Activated CD4-positive, alpha-beta T cell treated with anti-CD3 and anti-CD28 coated beads, Interleukin-2, amount 50 U/mL, for 24 hours (primary cell): Measurements from ENCODE around the gene IQUB.
"Not testable (repeated sequence)": the region's sequence is repeated elsewhere in the genome, so short reads cannot be mapped to it uniquely, and the experiment has no call there.

Source experiments
- DNase-seq, 2 donors: peaks; one replicate each; pipeline ENCODE4 v3.0.0-alpha.2; 2020; ENCODE audit warnings: low read depth in 1 of 2, low spot score in 1 of 2

IQUB gene

DNA sequence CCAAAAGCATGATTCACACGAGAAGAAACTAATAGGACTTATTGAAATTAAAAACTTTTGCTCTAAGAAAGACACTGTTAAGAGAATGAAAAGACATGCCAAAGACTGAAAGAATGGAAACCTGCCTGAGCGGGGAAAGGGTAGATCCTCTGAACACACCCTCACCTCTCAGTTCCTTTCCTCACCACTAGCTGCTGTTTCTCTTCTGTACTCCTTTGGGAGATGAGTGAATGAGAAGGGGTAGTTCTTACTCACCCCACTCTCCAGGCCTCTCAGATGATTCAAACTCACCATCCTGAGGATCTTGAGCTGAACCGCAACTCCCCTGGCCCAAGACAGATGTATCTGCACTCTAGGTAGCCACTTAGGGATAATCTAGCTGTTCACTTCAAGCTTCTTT lies 41.9 kb downstream of the IQUB start:
- DNase-seq = no peak

DNA sequence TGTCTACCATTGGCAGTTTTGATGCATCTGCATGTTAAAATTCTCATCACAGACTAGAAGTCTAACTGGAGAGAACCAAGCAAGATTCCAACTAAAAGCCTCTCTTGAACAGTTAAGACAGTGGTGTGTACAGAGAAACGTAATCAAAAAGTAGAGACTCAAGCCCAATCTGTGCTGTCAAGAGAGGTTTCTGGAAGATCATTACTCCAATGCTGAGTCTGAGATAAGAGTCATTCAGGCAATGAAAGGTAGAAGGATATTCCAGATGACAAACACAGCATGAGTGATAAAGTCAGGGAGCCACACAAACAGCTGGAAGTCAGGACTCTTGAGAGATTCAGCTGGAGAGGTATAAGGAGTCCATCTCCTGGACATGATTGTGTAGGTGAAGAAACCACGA lies 48.7 kb downstream of the IQUB start:
- DNase-seq = no peak

DNA sequence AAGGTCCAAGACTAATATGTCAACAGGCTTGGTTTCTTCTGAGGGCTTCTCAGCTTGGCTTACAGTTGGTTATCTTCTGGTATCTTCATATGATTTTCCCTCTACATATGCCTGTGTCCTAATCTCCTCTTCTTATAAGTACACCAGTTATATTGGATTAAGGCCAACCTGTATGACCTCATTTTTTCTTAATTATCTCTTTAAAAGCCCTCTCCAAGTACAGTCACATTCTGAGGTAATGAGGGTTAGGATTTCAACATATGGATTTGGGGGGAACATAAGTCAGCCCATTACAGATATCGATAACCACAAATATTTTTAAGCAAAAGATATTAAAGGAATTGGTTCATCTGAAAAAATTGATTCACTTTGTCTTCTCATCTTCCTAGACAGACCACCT lies 49.2 kb downstream of the IQUB start:
- no peak for DNase-seq

DNA sequence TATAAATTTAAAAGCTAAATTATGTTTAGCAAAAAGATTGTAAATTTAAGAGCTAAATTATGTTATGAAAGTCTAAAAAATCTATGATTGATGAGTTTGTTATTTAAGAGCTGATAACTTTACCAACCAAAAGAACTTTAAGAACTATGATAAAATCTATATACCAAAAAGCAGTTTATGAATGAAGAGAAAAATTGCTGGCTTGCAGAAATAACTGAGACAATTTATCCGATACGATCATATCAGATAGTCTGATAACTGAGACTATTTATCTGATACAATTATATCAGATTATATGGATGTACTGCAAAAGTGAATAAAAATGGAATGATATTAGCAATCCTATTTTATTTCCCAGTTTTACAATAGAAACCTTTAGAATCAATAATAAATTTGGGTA lies 50.2 kb downstream of the IQUB start:
- no peak for DNase-seq

DNA sequence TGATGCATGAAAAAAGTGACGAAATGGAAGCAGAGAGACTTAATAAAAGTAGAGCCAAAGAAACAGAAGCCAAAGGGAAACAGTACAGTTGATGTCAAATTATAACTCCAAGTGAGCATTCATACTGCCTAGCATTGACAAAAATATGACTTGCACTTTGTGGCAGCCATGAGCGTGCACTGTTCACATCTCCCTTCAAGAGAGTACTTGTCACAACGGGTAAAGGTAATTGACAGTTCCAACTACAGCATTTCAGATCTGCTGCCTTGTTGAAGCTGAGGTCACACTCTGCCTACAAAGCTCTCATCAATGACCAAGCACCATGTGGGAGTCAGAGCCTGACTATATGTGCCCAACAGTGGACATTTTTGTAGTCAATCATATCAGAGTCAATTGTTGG lies 54.3 kb downstream of the IQUB start:
- DNase-seq = no peak

DNA sequence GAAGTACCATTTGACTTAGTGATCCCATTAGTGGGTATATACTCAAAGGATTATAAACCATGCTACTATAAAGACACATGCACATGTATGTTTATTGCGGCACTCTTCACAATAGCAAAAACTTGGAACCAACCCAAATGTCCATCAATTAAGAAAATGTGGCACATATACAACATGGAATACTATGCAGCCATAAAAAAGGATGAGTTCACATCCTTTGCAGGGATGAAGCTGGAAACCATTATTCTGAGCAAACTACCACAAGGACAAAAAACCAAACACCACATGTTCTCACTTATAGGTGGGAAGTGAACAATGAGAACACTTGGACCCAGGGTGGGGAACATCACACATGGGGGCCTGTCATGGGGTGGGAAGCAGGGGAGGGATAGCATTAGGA lies 56.3 kb downstream of the IQUB start:
- not testable (repeated sequence) for DNase-seq

DNA sequence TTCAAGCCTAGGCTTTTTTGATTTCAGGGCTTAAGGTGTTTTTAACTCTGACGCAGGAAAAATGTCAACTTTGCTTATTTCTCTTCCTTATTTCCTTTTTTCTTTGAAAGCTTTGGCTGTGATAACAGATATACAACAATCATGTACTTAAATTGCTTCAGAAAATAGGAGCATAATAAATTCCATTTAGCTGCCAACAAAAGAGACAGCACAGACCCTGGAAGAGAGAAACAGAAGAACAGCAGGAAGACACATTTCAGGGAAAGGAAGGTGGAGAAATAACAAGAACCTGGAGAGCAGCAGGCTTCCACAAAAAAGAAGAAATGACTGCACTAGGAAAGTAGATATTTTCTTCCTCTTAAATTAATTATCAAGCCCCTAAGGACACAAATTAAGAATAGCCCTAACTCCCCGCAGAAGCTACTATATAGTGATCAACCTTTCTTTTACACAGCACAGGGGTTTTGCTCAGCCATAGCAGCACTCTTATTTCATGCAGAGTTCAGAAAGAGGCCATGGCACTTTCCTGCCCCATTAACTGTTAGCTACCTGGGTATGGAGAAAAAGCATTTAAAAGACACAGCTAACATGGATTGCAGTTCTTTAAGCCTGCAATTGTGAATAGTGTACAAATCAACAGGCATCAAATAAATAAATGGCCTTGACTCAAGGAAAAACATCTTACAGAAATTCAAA lies 61.5 kb downstream of the IQUB start:
- no peak for DNase-seq

DNA sequence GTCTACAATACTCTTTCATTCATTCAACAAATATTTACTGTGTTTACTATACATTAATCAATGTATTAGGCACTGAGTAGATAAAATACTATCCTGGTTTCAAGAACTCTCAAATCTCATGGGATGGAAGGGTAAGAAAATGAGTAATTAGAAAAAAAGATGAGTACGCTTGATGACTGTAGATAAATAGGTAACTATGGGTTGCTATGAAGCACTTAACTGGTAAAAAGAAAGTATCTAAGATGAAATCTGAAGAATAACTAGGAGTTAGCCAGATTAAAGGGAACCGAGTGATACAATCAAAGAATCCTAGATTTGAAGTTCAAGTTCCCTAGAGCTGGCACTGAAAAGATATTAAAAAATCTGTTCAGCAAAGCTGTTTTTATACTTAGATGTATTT lies 62.1 kb downstream of the IQUB start:
- no peak for DNase-seq

DNA sequence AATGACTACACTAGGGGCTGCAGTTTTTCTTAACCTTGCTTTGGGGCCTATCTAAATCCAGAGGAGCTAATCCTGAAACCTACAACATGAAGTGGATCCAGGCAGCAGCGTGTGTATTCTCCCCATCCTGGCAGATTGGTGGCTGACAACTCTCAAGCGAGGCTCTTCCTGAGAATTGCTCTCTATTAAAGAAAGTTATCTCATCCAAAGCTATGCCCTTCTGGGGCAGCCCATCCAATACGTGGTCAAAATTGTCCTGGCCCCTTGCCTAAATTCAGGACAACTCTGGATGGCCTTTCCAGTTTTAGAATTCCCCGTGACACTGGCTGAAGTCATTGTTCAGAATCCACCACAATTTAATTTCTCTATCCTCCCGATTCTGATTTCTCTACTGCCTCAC lies 66.1 kb downstream of the IQUB start:
- DNase-seq = no peak

DNA sequence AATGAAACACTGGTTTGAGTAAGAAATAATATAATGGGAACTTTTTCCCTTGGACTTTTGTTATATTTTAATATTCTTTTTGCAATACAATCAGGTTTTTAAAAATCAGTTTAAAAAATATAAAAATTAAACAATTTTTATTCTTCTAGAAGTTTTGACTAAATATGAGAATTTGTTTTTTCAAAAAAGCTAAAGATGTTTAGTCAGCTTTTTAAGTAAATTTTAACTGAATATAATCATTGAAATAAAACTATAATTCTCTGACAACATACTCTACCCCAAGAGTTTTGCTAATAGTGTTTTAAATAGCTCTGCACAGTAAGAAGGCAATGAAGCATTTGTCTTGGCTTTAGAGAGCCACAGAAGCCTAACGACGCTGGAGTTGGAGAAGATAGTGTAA lies 70.5 kb downstream of the IQUB start:
- DNase-seq = no peak

DNA sequence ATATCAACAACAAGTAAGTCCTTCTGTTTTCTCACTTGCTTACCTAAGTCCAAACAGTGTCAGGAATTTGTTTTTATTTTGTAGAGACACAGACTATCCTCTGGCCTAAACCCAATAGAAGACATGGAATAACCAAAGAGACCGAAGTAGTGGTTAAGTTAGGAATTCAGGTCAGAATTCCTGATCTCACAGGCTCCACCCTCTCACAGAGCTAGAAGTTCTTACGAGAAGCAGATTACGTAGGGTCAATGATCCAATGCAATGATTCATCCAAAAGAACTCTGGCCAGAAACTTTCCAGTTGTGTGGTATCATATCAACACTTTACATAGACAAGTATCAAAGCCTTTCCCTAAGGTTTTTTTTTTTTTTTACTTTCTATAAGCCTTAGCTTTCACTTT lies 73.8 kb downstream of the IQUB start:
- no peak for DNase-seq

DNA sequence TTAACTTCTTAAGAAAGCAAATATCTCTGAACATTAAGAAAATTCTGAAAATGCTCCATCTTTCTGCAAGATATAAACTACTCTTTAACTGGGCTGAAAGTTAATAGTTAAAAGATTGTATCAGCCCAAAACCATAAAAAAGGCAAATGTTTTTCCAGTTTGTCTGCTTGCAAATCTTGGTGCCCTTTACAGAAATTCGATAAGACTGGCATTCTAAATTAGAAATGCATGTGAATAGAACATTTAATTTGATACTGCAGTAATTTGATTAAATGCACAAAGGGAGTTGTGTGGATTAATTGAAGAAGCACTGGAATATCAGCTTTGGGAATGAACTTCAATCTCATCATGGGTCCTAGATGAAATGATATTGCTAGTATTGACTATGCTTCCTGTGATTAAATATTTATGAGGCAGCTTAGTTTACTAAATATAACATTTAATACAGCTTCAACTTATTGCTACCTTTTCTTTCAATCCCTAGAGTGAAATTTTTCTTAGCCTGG lies 78.4 kb downstream of the IQUB start:
- no peak for DNase-seq

DNA sequence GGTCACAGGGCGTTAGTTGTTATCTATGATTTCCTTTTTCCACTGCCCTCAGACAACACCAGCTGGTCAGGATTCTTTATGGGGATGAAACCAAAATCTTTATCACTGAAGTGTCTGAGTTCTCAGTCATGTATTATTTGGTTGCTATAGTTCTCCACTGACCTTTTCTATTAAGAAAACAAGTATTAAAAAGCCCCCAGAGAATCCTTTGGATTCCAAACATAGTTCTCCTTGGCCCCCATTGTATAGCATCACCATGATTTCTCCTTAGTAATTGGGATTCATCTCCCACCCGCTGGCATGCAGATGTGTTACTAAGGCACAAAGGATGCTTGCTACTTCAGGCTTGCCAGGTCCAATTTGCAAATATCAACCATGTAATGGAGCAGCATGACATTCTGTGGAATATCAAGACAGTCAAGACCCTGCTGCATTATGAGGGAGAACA lies 94.3 kb downstream of the IQUB start:
- DNase-seq = no peak

DNA sequence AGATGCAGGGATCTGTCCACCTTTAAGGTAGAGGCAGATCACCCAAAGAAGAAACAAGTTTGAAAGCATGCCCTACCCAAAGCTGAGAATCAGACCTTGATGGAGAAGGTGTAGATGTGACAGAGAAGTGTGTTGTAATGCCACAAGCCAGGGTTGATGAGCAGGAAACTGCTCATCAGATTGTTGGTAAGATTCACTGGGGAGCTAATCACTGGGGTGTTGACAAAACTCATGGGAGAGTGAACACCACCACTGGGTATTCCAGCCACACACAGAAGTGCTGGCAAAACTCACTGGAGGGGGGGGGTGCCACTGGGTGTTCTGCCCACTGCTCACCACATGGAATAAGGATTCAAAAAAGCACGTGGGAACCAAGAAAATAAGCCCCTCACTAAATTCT lies 95.2 kb downstream of the IQUB start:
- DNase-seq = no peak

DNA sequence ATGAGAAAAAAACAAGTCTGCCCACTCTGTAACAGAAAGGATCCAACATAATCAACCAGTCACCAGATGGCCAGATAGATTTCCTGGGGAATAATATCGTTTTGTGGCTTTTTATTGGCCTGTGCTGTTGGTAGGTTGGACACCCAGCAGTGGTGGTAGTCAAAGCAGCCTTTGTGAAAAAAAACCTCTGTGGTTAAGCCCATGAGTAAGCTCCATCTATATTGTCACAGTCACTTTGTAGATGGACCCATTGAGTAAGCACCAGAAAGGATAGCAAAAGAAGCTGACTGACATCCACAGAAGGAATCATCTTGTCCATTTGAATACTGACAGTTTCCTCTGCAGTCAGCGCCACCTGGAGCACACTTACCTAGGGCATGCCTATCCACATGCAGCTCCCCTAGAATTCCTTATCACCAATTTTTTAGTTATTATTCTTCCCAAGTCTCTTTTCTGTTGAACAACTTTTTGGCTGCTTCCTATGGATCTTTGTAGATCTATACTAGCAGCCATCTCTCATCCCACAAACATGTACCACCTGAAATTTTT lies 96.9 kb downstream of the IQUB start:
- no peak for DNase-seq

DNA sequence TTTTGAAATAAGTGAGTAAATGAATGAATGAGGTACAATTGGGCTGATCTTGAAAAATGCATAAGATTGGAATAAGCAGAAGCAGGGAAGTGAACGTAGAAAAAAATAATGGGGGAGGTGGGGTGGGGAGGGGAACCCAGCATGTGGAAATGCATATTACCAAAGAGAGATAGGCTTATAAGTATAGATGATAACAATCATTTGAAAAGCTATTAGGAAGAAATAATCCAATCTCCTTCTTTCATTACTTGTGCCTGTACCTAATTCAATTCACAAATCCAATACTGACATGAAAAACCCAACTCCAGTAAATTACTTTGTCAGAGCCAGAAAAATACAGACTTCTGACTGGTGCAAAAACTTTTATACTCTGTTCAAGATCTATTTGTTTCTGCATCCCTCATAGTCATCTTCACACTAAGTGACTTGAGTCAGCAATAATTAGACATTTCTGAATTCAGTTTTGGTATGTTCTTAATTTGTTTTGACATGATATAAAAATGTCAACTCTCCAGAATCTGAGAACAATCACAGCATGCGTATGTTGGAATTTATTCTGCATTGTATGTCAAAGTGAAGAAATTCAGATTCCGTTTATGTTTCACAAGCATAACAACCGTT lies 99.2 kb downstream of the IQUB start:
- no peak for DNase-seq

DNA sequence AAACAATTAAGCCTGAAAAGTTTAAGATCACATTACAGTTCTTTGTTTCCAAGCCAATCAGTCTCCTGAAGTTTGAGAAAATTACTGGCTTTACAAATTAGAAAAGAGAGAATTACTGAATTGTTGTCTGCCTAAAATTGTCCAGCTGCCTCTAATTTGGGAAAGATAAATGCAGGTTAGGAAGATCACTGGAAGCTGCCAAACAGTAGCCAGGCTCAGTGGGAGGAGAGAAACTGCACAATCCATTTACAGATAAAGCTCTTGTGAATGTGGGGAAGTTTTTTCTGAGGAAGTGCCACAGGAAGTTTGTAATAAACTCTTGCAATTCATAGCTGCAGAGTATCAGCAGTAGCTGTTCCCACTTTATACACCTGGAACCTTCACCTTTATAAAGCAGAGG lies 100.7 kb downstream of the IQUB start:
- no peak for DNase-seq

DNA sequence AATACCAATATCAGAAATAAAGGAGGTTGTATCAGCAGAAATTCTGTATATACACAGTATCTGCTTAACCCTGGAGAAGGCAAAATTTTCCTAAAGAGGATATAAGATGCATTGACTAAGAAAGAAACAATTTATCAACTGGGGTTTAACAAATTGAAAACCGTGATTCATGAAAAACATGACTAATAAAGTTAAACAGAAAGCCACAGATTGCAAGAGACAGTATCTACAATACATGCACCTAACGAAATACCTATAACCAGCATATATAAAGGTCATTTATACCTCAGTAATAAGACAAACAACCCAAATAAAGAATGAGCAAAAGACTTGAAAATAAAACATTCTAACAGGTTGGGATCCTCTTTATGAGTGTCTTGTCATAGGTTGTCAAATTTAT lies 101.8 kb downstream of the IQUB start:
- DNase-seq = no peak

DNA sequence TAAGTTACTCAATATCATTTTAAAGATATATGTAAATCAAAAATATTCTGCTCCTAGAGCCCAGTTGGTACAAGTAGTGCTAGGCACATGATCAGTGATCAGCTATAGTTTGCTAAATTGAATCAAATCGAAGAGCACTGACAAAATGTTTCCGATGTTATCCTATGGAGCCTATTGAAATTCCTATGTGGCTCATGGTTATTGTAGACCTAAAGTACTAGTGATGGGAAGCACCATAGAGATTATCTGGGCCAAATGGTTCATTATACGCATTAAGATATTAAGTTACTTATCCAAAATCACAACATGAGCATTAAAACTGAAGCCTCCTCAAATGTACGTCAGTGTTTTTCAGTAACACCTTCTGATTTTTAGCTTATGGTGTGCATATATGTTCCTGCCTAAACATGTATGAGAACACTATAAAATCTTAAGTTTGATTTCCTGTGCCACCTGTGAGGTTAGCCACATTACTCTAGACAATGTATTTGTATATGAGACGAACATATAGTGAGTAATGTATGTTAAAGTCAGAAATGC lies 103.2 kb downstream of the IQUB start:
- DNase-seq = no peak

DNA sequence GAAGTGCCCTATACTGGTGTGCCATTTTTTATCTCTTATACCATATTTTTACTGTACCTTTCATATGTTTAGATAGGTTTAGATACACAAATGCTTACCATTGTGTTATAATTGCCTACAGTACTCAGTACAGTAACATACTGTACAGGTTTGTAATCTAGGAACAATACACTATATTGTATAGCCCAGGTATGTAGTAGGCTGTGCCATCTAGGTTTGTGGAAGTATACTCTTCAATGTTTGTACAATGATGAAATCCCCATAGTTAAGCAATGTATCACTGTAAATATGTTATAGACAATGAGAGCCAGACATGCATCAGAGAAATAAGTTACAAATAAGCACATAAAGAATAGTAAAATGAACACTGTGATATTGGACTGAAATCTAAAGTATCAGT lies 109.1 kb downstream of the IQUB start:
- DNase-seq = no peak

DNA sequence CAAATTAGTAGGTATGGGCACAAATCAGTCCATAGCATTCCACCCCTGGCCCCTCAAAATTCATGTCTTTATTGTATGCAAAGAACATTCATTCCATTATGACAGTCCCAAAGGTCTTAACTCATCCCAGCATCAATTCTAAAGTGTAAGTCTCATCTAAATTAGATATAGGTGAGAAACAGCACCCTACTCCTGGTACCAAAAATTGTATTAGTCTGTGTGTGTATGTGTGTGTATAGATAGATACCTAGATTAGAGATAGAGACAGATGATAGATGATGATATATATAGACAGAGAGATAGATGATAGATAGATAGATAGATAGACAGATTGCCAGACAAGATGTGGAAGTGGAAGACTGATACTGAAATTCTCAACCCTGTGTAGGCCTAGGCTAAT lies 109.9 kb downstream of the IQUB start:
- DNase-seq = no peak

DNA sequence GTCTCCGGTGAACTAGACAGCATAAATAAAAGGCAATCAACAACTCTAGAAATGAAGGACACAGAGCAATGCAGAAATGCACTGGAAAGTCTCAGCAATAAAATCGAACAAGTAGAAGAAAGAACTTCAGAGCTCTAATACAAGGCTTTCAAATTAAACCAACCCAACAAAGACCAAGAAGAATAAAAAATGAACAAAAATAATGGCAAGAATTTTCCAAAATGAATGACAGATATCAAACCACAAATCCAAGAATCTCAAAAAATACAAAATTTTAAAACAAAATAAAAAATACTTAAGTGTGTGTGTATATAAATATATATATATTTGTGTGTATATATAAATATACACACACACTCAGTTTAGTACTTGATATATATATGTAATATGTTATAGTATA lies 110.8 kb downstream of the IQUB start:
- DNase-seq = no peak
